ENCODE results near the gene SUN2. TPM values are rescaled to one million over a fixed set of nuclear protein-coding genes. Genes with fewer than 3 reads are reported as not detected.

The SUN2 gene
- total and polyA plus RNA-seq, 2 donors = 61.5 to 64.9 TPM

GRCh38 chr22:38770257-38770949, 14.6 kb upstream of the SUN2 start:
- no peak overlapping the region for H3K4me3 ChIP-seq (ENCODE audit: low read length in 2 of 2)
- peaks cover 0 to 12% of the 10 kb centered on the region in 2 donors for H3K4me1 ChIP-seq (ENCODE audit: control insufficient read depth in 2 of 2, insufficient read depth in 2 of 2, low read length in 2 of 2)
- no peaks in the 10 kb centered on the region for H3K9me3 ChIP-seq (ENCODE audit: control insufficient read depth in 2 of 2, insufficient read depth in 1 of 2, low read length in 1 of 2)
- WGBS = 97% methylated on average over 16 of the region's 16 CpGs
- H3K36me3 ChIP-seq (ENCODE audit: control insufficient read depth in 2 of 2, insufficient read depth in 2 of 2, low read length in 1 of 2) = no peaks in the 10 kb centered on the region
- no peak for DNase-seq (ENCODE audit: low read depth in 6 of 9, low spot score in 9 of 9)
- H3K27me3 ChIP-seq (ENCODE audit: control insufficient read depth in 2 of 2, insufficient read depth in 1 of 2, low read length in 1 of 2) = no peaks in the 10 kb centered on the region
- H3K27ac ChIP-seq (ENCODE audit: low read depth in 1 of 2, low read length in 1 of 2) = no peak overlapping the region

- DNase-seq (ENCODE audit: low read depth in 6 of 9, low spot score in 9 of 9) = no peak
- no peak overlapping the region for H3K27ac ChIP-seq (ENCODE audit: low read depth in 1 of 2, low read length in 1 of 2)
- H3K4me3 ChIP-seq (ENCODE audit: low read length in 2 of 2) = no peak overlapping the region
- H3K27me3 ChIP-seq (ENCODE audit: control insufficient read depth in 2 of 2, insufficient read depth in 1 of 2, low read length in 1 of 2) = no peaks in the 10 kb centered on the region
- no peaks in the 10 kb centered on the region for H3K4me1 ChIP-seq (ENCODE audit: control insufficient read depth in 2 of 2, insufficient read depth in 2 of 2, low read length in 2 of 2)
- no peaks in the 10 kb centered on the region for H3K9me3 ChIP-seq (ENCODE audit: control insufficient read depth in 2 of 2, insufficient read depth in 1 of 2, low read length in 1 of 2)
- H3K36me3 ChIP-seq (ENCODE audit: control insufficient read depth in 2 of 2, insufficient read depth in 2 of 2, low read length in 1 of 2) = no peaks in the 10 kb centered on the region
- WGBS = 99% methylated on average over 11 of the region's 11 CpGs
These were observed 12.2 kb upstream of the SUN2 start for GRCh38 chr22:38768036-38768435.

- no peaks in the 10 kb centered on the region for H3K36me3 ChIP-seq (ENCODE audit: control insufficient read depth in 2 of 2, insufficient read depth in 2 of 2, low read length in 1 of 2)
- no peaks in the 10 kb centered on the region for H3K27me3 ChIP-seq (ENCODE audit: control insufficient read depth in 2 of 2, insufficient read depth in 1 of 2, low read length in 1 of 2)
- H3K4me3 ChIP-seq (ENCODE audit: low read length in 2 of 2) = no peak overlapping the region
- no peaks in the 10 kb centered on the region for H3K4me1 ChIP-seq (ENCODE audit: control insufficient read depth in 2 of 2, insufficient read depth in 2 of 2, low read length in 2 of 2)
- WGBS = 81% methylated on average over 9 of the region's 9 CpGs
- H3K27ac ChIP-seq (ENCODE audit: low read depth in 1 of 2, low read length in 1 of 2) = no peak overlapping the region
- H3K9me3 ChIP-seq (ENCODE audit: control insufficient read depth in 2 of 2, insufficient read depth in 1 of 2, low read length in 1 of 2) = no peaks in the 10 kb centered on the region
- DNase-seq (ENCODE audit: low read depth in 6 of 9, low spot score in 9 of 9) = no peak
These were observed 11.5 kb upstream of the SUN2 start for GRCh38 chr22:38767313-38767712.

DNA sequence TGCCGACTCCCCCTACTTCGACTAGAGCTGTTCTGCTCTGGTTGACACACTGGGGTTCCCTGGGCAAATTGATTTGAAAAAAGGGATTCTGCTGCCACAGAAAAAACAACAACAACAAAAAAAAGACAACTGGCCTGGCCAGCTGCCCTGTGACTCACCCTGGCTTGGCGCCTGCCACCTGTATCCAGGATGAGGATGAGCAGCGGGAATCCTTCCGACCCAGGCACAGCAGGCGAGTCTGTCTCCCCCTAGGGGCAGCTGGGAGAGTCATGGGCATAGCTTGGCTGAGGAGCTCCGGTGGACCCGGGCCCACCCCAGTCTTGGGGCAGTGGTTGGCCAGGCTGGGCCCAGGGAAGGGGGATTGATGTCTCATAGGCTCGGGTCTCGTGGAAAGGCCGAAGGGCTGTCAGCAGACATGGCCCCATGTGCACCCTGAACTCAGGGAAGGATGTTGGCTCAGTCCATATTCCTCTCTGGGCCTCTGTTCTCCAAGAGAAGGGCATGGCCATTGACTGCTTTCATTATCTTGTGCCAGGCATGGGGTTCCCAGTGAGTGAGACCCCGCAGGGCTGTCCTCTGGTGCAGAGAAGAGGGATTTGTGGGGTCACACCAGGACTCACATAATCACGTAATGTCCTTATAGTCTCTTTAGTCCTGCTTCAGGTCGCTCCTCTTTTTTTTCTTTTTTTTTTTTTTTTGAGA, 10.4 kb upstream of the SUN2 start:
- H3K4me1 ChIP-seq (ENCODE audit: control insufficient read depth in 2 of 2, insufficient read depth in 2 of 2, low read length in 2 of 2) = peaks cover 0 to 2% of the 10 kb centered on the region in 2 donors
- H3K27ac ChIP-seq (ENCODE audit: low read depth in 1 of 2, low read length in 1 of 2) = no peak overlapping the region
- no peaks in the 10 kb centered on the region for H3K9me3 ChIP-seq (ENCODE audit: control insufficient read depth in 2 of 2, insufficient read depth in 1 of 2, low read length in 1 of 2)
- H3K36me3 ChIP-seq (ENCODE audit: control insufficient read depth in 2 of 2, insufficient read depth in 2 of 2, low read length in 1 of 2) = no peaks in the 10 kb centered on the region
- DNase-seq (ENCODE audit: low read depth in 6 of 9, low spot score in 9 of 9) = peak in 1 of 9 donors; percentile 37
- H3K4me3 ChIP-seq (ENCODE audit: low read length in 2 of 2) = no peak overlapping the region
- 73% methylated on average over 14 of the region's 14 CpGs for WGBS
- H3K27me3 ChIP-seq (ENCODE audit: control insufficient read depth in 2 of 2, insufficient read depth in 1 of 2, low read length in 1 of 2) = no peaks in the 10 kb centered on the region

- no peaks in the 10 kb centered on the region for H3K27me3 ChIP-seq (ENCODE audit: control insufficient read depth in 2 of 2, insufficient read depth in 1 of 2, low read length in 1 of 2)
- DNase-seq (ENCODE audit: low read depth in 6 of 9, low spot score in 9 of 9) = no peak
- H3K36me3 ChIP-seq (ENCODE audit: control insufficient read depth in 2 of 2, insufficient read depth in 2 of 2, low read length in 1 of 2) = no peaks in the 10 kb centered on the region
- H3K4me1 ChIP-seq (ENCODE audit: control insufficient read depth in 2 of 2, insufficient read depth in 2 of 2, low read length in 2 of 2) = peaks cover 21 to 36% of the 10 kb centered on the region in 2 donors
- no peak overlapping the region for H3K4me3 ChIP-seq (ENCODE audit: low read length in 2 of 2)
- H3K27ac ChIP-seq (ENCODE audit: low read depth in 1 of 2, low read length in 1 of 2) = no peak overlapping the region
- no peaks in the 10 kb centered on the region for H3K9me3 ChIP-seq (ENCODE audit: control insufficient read depth in 2 of 2, insufficient read depth in 1 of 2, low read length in 1 of 2)
- WGBS = 96% methylated on average over 11 of the region's 11 CpGs
These were observed 6.8 kb upstream of the SUN2 start for GRCh38 chr22:38762551-38762983.

- 87% methylated on average over 20 of the region's 20 CpGs for WGBS
- DNase-seq (ENCODE audit: low read depth in 6 of 9, low spot score in 9 of 9) = no peak
- H3K4me1 ChIP-seq (ENCODE audit: control insufficient read depth in 2 of 2, insufficient read depth in 2 of 2, low read length in 2 of 2) = peaks cover 31 to 47% of the 10 kb centered on the region in 2 donors
- H3K27ac ChIP-seq (ENCODE audit: low read depth in 1 of 2, low read length in 1 of 2) = peak overlapping the region in 1 of 2 donors; percentile 32
- H3K36me3 ChIP-seq (ENCODE audit: control insufficient read depth in 2 of 2, insufficient read depth in 2 of 2, low read length in 1 of 2) = no peaks in the 10 kb centered on the region
- no peaks in the 10 kb centered on the region for H3K9me3 ChIP-seq (ENCODE audit: control insufficient read depth in 2 of 2, insufficient read depth in 1 of 2, low read length in 1 of 2)
- H3K27me3 ChIP-seq (ENCODE audit: control insufficient read depth in 2 of 2, insufficient read depth in 1 of 2, low read length in 1 of 2) = no peaks in the 10 kb centered on the region
- no peak overlapping the region for H3K4me3 ChIP-seq (ENCODE audit: low read length in 2 of 2)
These were observed 5.7 kb upstream of the SUN2 start for GRCh38 chr22:38761202-38762162.

DNA sequence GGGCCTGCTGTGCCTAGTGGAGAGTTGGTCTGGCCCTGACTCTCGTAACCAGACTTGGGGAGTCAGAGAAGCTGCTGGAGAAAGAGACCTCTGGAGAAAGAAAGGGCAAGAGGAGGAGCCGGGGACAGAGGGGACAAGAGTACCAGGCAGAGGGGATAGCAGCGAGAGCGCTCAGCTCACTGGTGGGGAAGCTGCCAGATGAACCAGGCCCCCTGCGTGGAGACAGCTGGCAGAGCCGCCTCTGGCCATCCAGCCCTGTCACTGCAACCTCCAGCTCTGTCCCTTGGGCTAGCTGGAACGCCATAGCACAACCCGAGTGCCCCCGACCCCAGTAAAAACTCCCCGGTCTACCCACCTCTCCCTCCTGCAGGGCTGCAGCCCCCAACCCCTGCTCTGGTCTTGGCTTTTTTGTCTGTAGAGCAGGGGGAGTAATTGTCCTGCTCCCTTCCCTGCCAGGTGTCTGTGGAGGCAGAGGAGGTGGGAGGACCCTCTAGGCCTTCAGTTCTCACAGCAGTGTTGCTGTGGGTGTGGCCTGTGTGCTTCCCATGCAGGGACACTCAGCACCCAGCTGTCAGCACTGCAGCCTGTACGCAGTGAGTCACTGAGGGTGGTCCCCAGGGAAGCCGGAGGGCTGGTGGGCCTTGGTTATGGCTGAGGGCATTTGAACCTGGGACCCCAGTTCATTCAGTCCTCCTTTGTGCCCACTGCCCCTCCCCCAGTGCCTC, 4.8 kb upstream of the SUN2 start:
- Histone ChIP-seq H3K9me3 (ENCODE audit: control insufficient read depth in 2 of 2, insufficient read depth in 1 of 2, low read length in 1 of 2) (no peaks in the 10 kb centered on the region), H3K36me3 (ENCODE audit: control insufficient read depth in 2 of 2, insufficient read depth in 2 of 2, low read length in 1 of 2) (no peaks in the 10 kb centered on the region), H3K4me3 (ENCODE audit: low read length in 2 of 2) (no peak overlapping the region), H3K27ac (ENCODE audit: low read depth in 1 of 2, low read length in 1 of 2) (peak overlapping the region in 1 of 2 donors; percentile 32), H3K4me1 (ENCODE audit: control insufficient read depth in 2 of 2, insufficient read depth in 2 of 2, low read length in 2 of 2) (peaks cover 36 to 51% of the 10 kb centered on the region in 2 donors), H3K27me3 (ENCODE audit: control insufficient read depth in 2 of 2, insufficient read depth in 1 of 2, low read length in 1 of 2) (no peaks in the 10 kb centered on the region)
- DNase-seq (ENCODE audit: low read depth in 6 of 9, low spot score in 9 of 9) = peak in 4 of 9 donors; percentile 51 to 82 (median 69)
- 89% methylated on average over 12 of the region's 12 CpGs for WGBS

DNA sequence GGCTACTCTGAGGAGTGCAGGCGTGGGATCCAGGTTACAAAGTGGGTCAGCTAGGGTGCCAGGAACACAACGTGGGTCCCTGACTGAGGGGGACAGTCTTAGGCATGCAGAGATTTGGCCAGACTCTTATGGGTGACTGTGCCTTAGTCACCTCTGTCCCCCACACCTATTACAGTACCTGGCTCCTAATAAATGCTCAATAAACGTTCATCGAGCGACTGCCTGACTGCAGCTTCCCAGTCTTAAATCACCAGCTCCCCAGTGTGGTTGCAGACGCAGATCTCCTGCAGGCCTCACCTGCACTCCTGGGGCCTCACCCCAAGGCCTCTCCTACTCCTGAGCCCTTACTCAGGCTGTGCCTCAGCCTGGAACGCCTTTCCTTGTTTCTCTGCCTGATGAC, 3.2 kb upstream of the SUN2 start:
- no peak for DNase-seq (ENCODE audit: low read depth in 6 of 9, low spot score in 9 of 9)
- Histone ChIP-seq H3K4me1 (ENCODE audit: control insufficient read depth in 2 of 2, insufficient read depth in 2 of 2, low read length in 2 of 2) (peaks cover 42 to 64% of the 10 kb centered on the region in 2 donors), H3K9me3 (ENCODE audit: control insufficient read depth in 2 of 2, insufficient read depth in 1 of 2, low read length in 1 of 2) (no peaks in the 10 kb centered on the region), H3K27ac (ENCODE audit: low read depth in 1 of 2, low read length in 1 of 2) (peak overlapping the region; percentile 57 to 73), H3K27me3 (ENCODE audit: control insufficient read depth in 2 of 2, insufficient read depth in 1 of 2, low read length in 1 of 2) (no peaks in the 10 kb centered on the region), H3K36me3 (ENCODE audit: control insufficient read depth in 2 of 2, insufficient read depth in 2 of 2, low read length in 1 of 2) (peaks cover 0 to 4% of the 10 kb centered on the region in 2 donors), H3K4me3 (ENCODE audit: low read length in 2 of 2) (no peak overlapping the region)
- WGBS = 77% methylated on average over 7 of the region's 7 CpGs

All from thymus (tissue), 11 donors.